ENCODE data around the gene CDH26. TPM values are rescaled to one million over a fixed set of nuclear protein-coding genes. Genes with fewer than 3 reads are reported as not detected.

Gene CDH26
- polyA plus RNA-seq, 1 donor (not counting 4 experiments of a cell fraction or from before 2014, with no cell fraction given) = 1.1 TPM

DNA sequence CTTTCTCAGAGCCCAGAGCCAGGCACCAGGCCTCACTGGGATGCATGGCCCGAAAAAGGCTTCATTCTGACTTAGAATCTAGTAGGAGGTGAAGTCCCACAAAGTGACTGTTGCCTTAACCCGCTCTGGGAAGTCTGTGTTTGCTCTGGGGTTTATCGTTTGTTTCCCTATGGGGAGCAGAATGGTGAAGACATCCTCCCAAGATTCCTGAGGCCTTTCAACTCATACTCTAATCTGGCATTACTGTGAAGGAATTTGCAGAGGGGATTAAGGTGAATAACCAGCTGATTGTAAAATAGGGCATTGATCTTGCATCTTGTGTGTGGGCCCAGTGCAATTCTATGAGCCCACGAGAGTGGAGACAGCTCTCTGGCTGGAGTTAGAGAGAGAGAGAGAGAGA, 67.8 kb downstream of the CDH26 start:
- no peak overlapping the region for H3K4me3 ChIP-seq (ENCODE audit: control insufficient read depth in 2 of 3, extremely low read depth in 1 of 3, insufficient read depth in 2 of 3, low read depth in 1 of 3, low read length in 3 of 3)
- no peak overlapping the region for H3K27ac ChIP-seq (ENCODE audit: control insufficient read depth, insufficient read depth, low read length)
- DNase-seq (ENCODE audit: low read depth, low spot score) = no peak
- no peaks in the 10 kb centered on the region for H3K36me3 ChIP-seq (ENCODE audit: control insufficient read depth in 2 of 2, extremely low read depth in 1 of 2, insufficient read depth in 2 of 2, low read length in 2 of 2)
- no peaks in the 10 kb centered on the region for H3K9me3 ChIP-seq (ENCODE audit: control insufficient read depth, low read depth, low read length)
- H3K4me1 ChIP-seq (ENCODE audit: control insufficient read depth, extremely low read depth, insufficient read depth, low read length) = no peaks in the 10 kb centered on the region
- no peaks in the 10 kb centered on the region for H3K9me1 ChIP-seq (ENCODE audit: control insufficient read depth, extremely low read depth, insufficient read depth, low read length)
- no peak overlapping the region for H3K4me2 ChIP-seq (ENCODE audit: control insufficient read depth, extremely low read depth, insufficient read depth, low read depth, low read length)
- no peaks in the 10 kb centered on the region for H3K27me3 ChIP-seq (ENCODE audit: control insufficient read depth, extremely low read depth, insufficient read depth, low read length)
- no peak for FAIRE-seq
- no peak overlapping the region for H3K9ac ChIP-seq (ENCODE audit: control insufficient read depth, extremely low read depth, insufficient read depth, low read length)
- H4K20me1 ChIP-seq (ENCODE audit: control insufficient read depth, extremely low read depth, insufficient read depth, low read length) = no peaks in the 10 kb centered on the region
- dilution Hi-C loops (cut with MboI; ENCODE audit: extremely low pct_ligation_motif_present, low sequenced_read_pairs) = no loop called here
- TF ChIP-seq CTCF (optimal IDR thresholded peaks at IDR 0.05 in 1 of 3, IDR thresholded peaks at IDR 0.05 in 1 of 3, conservative IDR thresholded peaks at IDR 0.05 in 1 of 3; ENCODE audit: extremely low read depth in 1 of 3, insufficient read depth in 2 of 3, low read length in 3 of 3) (no peak), EZH2 (IDR thresholded peaks at IDR 0.05; ENCODE audit: low read length) (no peak)
- no peaks in the 10 kb centered on the region for H3K79me2 ChIP-seq (ENCODE audit: control insufficient read depth, insufficient read depth, low read length)
- no peak overlapping the region for H2AFZ ChIP-seq (ENCODE audit: control insufficient read depth, low read length)

DNA sequence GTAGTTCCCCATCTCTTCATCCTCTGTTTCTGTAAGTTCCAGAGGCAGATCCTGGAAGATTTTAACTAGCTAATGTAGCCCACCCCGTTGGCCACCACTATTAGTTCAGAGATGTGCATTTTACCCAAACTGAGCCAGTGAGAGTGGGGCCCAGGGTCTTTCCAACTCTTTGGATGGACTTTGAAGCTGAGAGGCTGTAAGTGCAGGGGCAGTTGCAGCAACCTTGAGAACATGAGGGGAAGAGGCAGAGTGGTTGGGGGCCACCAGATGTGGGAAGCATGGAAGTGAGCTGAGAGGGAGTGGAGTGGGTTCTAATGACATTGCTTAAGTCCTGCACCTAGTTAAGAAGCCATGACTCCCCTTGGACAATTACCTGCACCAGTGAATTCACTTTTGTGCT, 72.2 kb downstream of the CDH26 start:
- H3K27ac ChIP-seq (ENCODE audit: control insufficient read depth, insufficient read depth, low read length) = no peak overlapping the region
- no peaks in the 10 kb centered on the region for H3K27me3 ChIP-seq (ENCODE audit: control insufficient read depth, extremely low read depth, insufficient read depth, low read length)
- no peak overlapping the region for H2AFZ ChIP-seq (ENCODE audit: control insufficient read depth, low read length)
- dilution Hi-C loops (cut with MboI; ENCODE audit: extremely low pct_ligation_motif_present, low sequenced_read_pairs) = no loop called here
- H3K9me3 ChIP-seq (ENCODE audit: control insufficient read depth, low read depth, low read length) = no peaks in the 10 kb centered on the region
- H3K9me1 ChIP-seq (ENCODE audit: control insufficient read depth, extremely low read depth, insufficient read depth, low read length) = no peaks in the 10 kb centered on the region
- no peak overlapping the region for H3K9ac ChIP-seq (ENCODE audit: control insufficient read depth, extremely low read depth, insufficient read depth, low read length)
- H3K36me3 ChIP-seq (ENCODE audit: control insufficient read depth in 2 of 2, extremely low read depth in 1 of 2, insufficient read depth in 2 of 2, low read length in 2 of 2) = no peaks in the 10 kb centered on the region
- H3K4me1 ChIP-seq (ENCODE audit: control insufficient read depth, extremely low read depth, insufficient read depth, low read length) = no peaks in the 10 kb centered on the region
- TF ChIP-seq EZH2 (IDR thresholded peaks at IDR 0.05; ENCODE audit: low read length) = no peak
- no peak for TF ChIP-seq CTCF (optimal IDR thresholded peaks at IDR 0.05 in 1 of 3, IDR thresholded peaks at IDR 0.05 in 1 of 3, conservative IDR thresholded peaks at IDR 0.05 in 1 of 3; ENCODE audit: extremely low read depth in 1 of 3, insufficient read depth in 2 of 3, low read length in 3 of 3)
- H3K79me2 ChIP-seq (ENCODE audit: control insufficient read depth, insufficient read depth, low read length) = no peaks in the 10 kb centered on the region
- DNase-seq (ENCODE audit: low read depth, low spot score) (no peak), FAIRE-seq (no peak)
- no peaks in the 10 kb centered on the region for H4K20me1 ChIP-seq (ENCODE audit: control insufficient read depth, extremely low read depth, insufficient read depth, low read length)
- H3K4me2 ChIP-seq (ENCODE audit: control insufficient read depth, extremely low read depth, insufficient read depth, low read depth, low read length) = no peak overlapping the region
- no peak overlapping the region for H3K4me3 ChIP-seq (ENCODE audit: control insufficient read depth in 2 of 3, extremely low read depth in 1 of 3, insufficient read depth in 2 of 3, low read depth in 1 of 3, low read length in 3 of 3)

All from keratinocyte (primary cell).